Activated naive CD4-positive, alpha-beta T cell treated with anti-CD3 and anti-CD28 coated beads, Interleukin-2, amount 10 ng/mL, durations not matched to agents 5 hours and 36 hours (primary cell): Measurements from ENCODE around the gene RAD51D. TPM values are rescaled to one million over a fixed set of nuclear protein-coding genes. Genes with fewer than 3 reads are reported as not detected.

ENCODE experiments used
- total RNA-seq, 2 experiments: library from RNA; stranded (reverse); gene quantifications; one replicate each; pipeline ENCODE4 v1.2.3, GENCODE V29; 2021

Gene RAD51D
- 10 to 100 TPM; 27.1 to 28.7 TPM for total RNA-seq

DNA sequence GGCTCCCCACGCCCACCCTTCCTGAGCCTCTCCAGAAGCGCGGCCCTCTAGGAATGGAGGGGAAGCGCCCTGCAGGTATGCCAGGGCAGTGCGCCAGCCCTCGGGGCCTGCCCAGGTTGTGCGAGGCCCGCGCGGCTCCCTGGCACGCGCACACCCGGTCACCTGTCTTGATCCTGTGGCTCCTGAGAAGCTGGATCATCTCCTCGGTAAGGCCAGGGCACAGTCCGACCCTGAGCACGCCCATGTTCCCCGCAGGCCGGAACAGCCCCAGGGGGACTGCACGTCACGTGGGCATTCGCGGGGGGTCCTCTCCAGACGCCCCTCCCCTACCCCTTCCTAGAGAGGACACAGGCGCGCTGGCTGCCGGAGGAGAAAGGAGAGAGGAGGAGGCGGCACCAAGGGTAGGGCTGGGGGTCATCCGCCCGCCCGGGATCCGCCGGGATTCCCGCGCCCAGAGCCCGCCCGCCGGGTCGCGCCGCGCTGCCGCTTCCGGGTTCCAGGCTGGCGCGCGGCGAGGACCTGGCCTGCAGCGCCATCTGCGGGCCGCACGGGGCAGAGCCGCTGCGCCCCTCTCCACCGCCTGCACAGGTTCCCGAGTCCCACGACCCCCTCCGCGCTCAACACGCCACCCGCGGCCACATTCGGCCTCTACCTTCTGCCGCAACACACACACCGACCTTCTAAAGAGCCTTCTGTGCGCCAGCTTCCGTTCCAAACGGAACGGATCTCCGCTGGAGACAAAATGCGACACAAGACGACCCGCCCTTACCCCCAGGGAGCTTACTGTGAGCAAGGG lies at the start of gene RAD51D:
TSS of gene RAD51D (minus strand) at position 491 of the 796 bp plus-strand sequence. CDS start at position 244, 247 bp downstream.

DNA sequence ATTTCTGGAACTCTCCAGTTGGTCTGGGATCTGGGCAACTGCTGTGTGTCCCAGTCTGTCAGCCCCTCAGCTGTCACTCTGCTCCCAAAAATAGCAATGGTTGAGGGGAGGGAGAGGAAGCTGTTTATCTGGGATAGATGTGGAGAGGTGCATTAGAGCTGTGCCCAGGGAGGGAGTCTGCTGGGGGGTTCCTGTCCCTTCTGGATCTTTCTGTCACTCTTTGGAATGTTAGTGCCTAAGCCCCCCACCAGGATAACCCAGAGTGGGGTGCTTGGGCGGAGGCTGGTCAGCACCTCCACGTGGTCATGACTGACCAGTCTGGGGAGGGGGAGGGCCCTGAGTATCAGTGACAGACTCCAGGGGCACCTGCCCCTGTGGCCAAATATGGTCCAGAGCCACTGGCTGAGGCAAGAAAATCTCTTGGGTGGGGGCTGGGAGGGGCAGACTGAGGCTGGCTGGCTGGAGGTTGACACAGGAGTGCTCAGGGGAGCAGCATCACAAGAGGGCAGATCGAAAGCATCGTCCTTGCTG lies 27.8 kb upstream of the RAD51D start, which contains the start of gene UNC45B:
TSS of gene UNC45B (plus strand) at position 443 of the 531 bp plus-strand sequence. CDS start 447 bp downstream, outside the sequence.

DNA sequence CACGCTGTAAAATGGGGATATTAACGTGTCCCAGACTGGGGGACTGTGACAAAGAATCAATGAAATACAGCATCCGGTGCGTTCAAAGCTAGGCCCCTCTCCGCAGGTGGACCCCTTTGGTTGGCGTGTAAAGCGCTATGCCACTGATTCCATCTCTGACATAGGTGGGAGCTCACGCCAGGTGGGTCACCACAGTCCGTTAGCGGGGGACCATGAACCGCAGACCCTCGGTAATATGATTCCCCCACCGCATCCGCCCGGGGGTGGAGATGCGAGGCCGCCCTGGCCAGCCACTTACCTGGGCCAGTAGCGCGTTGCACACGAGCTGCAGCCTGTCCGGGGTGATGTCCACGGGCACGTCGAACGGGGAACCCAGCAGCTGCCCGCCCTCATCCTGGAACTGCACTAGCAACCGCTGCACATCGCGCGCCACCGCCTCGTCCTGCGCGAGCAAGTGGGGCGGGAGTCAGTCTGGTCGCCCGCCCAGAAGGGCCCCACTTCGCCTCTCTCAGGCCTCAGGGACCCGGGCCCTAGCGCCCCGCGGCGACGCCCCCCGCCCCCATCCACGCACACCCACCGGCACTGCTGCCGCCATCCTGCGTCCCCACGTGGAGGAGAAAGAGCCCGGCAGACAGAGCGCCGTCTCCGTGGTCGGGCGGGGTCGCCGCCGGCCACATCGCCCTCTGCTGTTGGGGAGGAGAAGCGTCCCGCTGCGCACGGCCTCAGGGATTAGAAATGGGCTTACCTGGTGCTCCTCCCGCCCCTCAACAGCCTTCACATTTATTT lies 22.2 kb upstream of the RAD51D start, which contains the start of gene NLE1:
TSS of gene NLE1 (minus strand) at position 623 of the 786 bp plus-strand sequence. CDS start at position 595, 28 bp downstream.

DNA sequence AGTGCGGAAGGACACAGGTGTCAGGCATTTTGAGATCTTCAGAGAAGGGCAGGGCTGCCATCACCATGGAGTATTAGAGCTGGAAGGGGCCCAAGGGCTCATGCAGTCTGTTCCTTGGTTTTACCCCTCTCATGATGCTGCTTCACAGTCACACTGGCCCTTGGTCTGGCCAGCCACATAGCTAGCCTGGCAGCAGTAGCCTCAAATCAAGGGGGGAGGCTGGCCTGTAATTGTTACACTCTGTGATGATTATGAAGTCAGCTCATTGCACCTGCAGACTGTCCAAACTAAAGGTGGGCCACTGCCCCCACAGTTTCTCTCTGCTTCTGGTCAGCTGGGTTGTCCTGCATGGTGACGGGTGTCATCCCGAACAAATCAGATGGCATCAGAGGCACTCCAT lies 1.7 kb upstream of the RAD51D start, which contains the start of gene FNDC8:
TSS of gene FNDC8 (plus strand) at position 301 of the 400 bp plus-strand sequence. CDS start at position 380, 79 bp downstream.

DNA sequence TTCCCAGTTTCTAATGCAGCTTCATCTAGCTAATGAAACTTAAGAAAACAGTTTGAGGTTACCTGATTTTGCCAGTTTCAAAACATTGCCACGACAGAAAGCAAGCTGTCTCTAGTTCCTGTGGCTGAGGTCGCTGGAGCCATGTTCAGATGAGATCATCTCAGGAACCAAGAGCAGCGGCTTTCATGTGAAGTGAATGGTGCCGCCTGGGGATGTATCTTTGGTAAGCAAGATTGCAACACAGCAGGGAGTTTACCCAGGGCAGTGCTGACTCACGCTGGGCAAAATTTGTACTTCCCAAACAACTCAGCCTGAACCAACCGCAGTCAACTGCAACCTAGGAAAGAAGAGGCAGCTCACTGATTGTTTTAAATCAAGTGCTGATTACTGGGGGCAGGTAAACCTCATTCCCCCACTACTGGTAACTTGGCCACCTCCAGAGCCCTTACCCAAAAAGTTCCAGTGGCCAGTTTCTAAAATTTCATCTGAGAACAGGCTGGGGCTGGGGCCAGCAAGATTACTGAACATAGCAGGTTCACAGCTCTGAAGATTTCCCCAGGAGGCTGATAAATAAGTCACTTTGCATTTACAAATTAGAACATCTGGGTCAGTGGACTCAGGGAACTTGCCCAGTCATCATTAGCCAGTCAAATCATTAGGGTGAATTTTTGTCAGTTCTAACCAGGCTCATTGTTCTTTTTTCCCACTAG lies 56.0 kb downstream of the RAD51D start, which contains the start of gene RFFL:
TSS of gene RFFL (minus strand) at position 194 of the 710 bp plus-strand sequence. CDS start 37,154 bp downstream, outside the sequence.

Other genes starting within 250 kb of the RAD51D start
- 1 to 10 TPM; 1.0 to 1.5 TPM for gene CCT6B, start 158.4 kb downstream of the RAD51D start, total RNA-seq
- 10 to 100 TPM; 27.0 to 27.9 TPM for gene ZNF830, start 158.3 kb downstream of the RAD51D start, total RNA-seq
- 10 to 100 TPM; 29.1 to 33.6 TPM for gene LIG3, start 139.3 kb downstream of the RAD51D start, total RNA-seq
- gene RFFL, start 56.2 kb downstream of the RAD51D start, total RNA-seq = 10 to 100 TPM; 29.3 to 34.8 TPM
- not detected for gene FNDC8, start 1.8 kb upstream of the RAD51D start, total RNA-seq
- gene NLE1, start 22.4 kb upstream of the RAD51D start, total RNA-seq = 10 to 100 TPM; 21.3 to 22.5 TPM
- gene UNC45B, start 28.0 kb upstream of the RAD51D start, total RNA-seq = under 1 TPM; 0.10 TPM
- not detected for gene SLC35G3, start 74.5 kb upstream of the RAD51D start, total RNA-seq
- gene SLFN5, start 123.2 kb upstream of the RAD51D start, total RNA-seq = 100 to 1,000 TPM; 242 to 248 TPM